IMR-90 (cell line): Measurements from ENCODE around the gene SLC8A1. TPM values are rescaled to one million over a fixed set of nuclear protein-coding genes. Genes with fewer than 3 reads are reported as not detected.

Source experiments
- ATAC-seq: fragments of 200-7000 bp; cut with Tn5 transposase; 2 replicates; pipeline ENCODE4 v1.9.1; 2020; ENCODE audit warnings: low read depth, mild to moderate bottlenecking, moderate library complexity
- BruUV-seq: library from RNA; stranded (reverse); fragments of 400-500 nt; replicated peaks from 2 replicates; lab custom pipeline; 2021; lab: Mats Ljungman, UMichigan
- CTCF ChIA-PET: fragments of 300-600 bp; formaldehyde crosslinking; extraction: SDS; loops from one replicate; lab custom pipeline; 2021; ENCODE audit warnings: antibody characterized with exemption; lab: Yijun Ruan, JAX
- POLR2A ChIA-PET: fragments of 300-600 bp; sonication (Branson Sonifier 250); formaldehyde crosslinking; loops from one replicate; lab custom pipeline; 2022; ENCODE audit warnings: antibody characterized with exemption; ENCODE audit not compliant: unreplicated experiment; lab: Charles Lee
- DNase-seq: peaks from one replicate; pipeline ENCODE4 v3.0.0; 2013
- H2AFZ ChIP-seq: replicated peaks from 2 replicates; pipeline ENCODE3; 2013; ENCODE audit warnings: low read length, mild to moderate bottlenecking; ENCODE audit not compliant: poor library complexity
- H2AK5ac ChIP-seq: 2 replicates; pipeline ENCODE4 v1.6.1; 2013; ENCODE audit warnings: low read depth, low read length, inconsistent platforms
- H2AK9ac ChIP-seq: replicated peaks from 2 replicates; pipeline ENCODE3; 2013; ENCODE audit warnings: mild to moderate bottlenecking, low read depth, low read length, moderate library complexity; ENCODE audit not compliant: poor library complexity
- H2BK120ac ChIP-seq: 2 replicates; pipeline ENCODE4 v1.6.1; 2013; ENCODE audit warnings: low read depth, low read length, inconsistent platforms
- H2BK15ac ChIP-seq: 3 replicates; pipeline ENCODE4 v1.6.1; 2013; ENCODE audit warnings: low read depth, low read length, inconsistent platforms
- H2BK20ac ChIP-seq: 2 replicates; pipeline ENCODE4 v1.6.1; 2013; ENCODE audit warnings: low read depth, mild to moderate bottlenecking, inconsistent platforms, low read length, moderate library complexity
- H2BK5ac ChIP-seq: 2 replicates; pipeline ENCODE4 v1.6.1; 2013; ENCODE audit warnings: mild to moderate bottlenecking, low read depth, low read length, inconsistent platforms; ENCODE audit not compliant: poor library complexity, severe bottlenecking
- H3K14ac ChIP-seq: replicated peaks from 2 replicates; pipeline ENCODE4 v1.6.1; 2013; ENCODE audit warnings: low read depth, low read length, inconsistent platforms
- H3K18ac ChIP-seq: 2 replicates; pipeline ENCODE4 v1.6.1; 2013; ENCODE audit warnings: low read depth, low read length, control low read depth
- H3K23ac ChIP-seq: 2 replicates; pipeline ENCODE4 v1.6.1; 2013; ENCODE audit warnings: low read depth, low read length, inconsistent platforms
- H3K27ac ChIP-seq: 2 replicates; pipeline ENCODE4 v1.5.1; 2013; ENCODE audit warnings: mild to moderate bottlenecking, control low read depth, low read length; ENCODE audit not compliant: insufficient read depth
- H3K27me3 ChIP-seq: 2 replicates; pipeline ENCODE4 v1.6.1; 2013; ENCODE audit warnings: low read length; ENCODE audit not compliant: control insufficient read depth, insufficient read depth
- H3K36me3 ChIP-seq: 2 replicates; pipeline ENCODE4 v1.6.1; 2013; ENCODE audit warnings: low read length, mixed read lengths; ENCODE audit not compliant: control insufficient read depth, insufficient read depth
- H3K4ac ChIP-seq: 2 replicates; pipeline ENCODE4 v1.6.1; 2013; ENCODE audit warnings: low read depth, low read length, inconsistent platforms
- H3K4me1 ChIP-seq: 2 replicates; pipeline ENCODE4 v1.6.1; 2013; ENCODE audit warnings: low read length, mixed read lengths; ENCODE audit not compliant: control insufficient read depth, insufficient read depth
- H3K4me2 ChIP-seq: 2 replicates; pipeline ENCODE4 v1.6.1; 2013; ENCODE audit warnings: low read depth, mild to moderate bottlenecking, control low read depth, low read length, moderate library complexity
- H3K4me3 ChIP-seq: 2 replicates; pipeline ENCODE4 v1.5.1; 2013; ENCODE audit warnings: low read depth, mild to moderate bottlenecking, control low read depth, low read length, moderate library complexity; ENCODE audit not compliant: insufficient read depth
- H3K56ac ChIP-seq: 2 replicates; pipeline ENCODE4 v1.6.1; 2013; ENCODE audit warnings: low read length, inconsistent platforms; ENCODE audit not compliant: insufficient read depth; ENCODE audit errors: extremely low read depth
- H3K79me1 ChIP-seq, 2 experiments: 2 replicates each; pipeline ENCODE4 v1.6.1; 2013; ENCODE audit warnings: low read length in 2 of 2, inconsistent platforms in 1 of 2, low read depth in 1 of 2
- H3K9ac ChIP-seq: 2 replicates; pipeline ENCODE4 v1.6.1; 2013; ENCODE audit warnings: low read depth, low read length, control low read depth
- H3K9me1 ChIP-seq: 2 replicates; pipeline ENCODE4 v1.6.1; 2013; ENCODE audit warnings: low read length, inconsistent platforms; ENCODE audit not compliant: insufficient read depth
- H3K9me3 ChIP-seq: 2 replicates; pipeline ENCODE4 v1.6.1; 2013; ENCODE audit warnings: low read length; ENCODE audit not compliant: control insufficient read depth, insufficient read depth
- H4K20me1 ChIP-seq: 2 replicates; pipeline ENCODE4 v1.6.1; 2013; ENCODE audit warnings: low read length, inconsistent platforms; ENCODE audit not compliant: insufficient read depth
- H4K5ac ChIP-seq: 2 replicates; pipeline ENCODE4 v1.6.1; 2013; ENCODE audit warnings: mild to moderate bottlenecking, low read depth, low read length, control low read depth
- H4K8ac ChIP-seq, 2 experiments: 2 replicates each; pipeline ENCODE4 v1.6.1; 2013; ENCODE audit warnings: low read depth in 2 of 2, low read length in 2 of 2, control low read depth in 1 of 2, inconsistent platforms in 1 of 2
- H4K91ac ChIP-seq: 2 replicates; pipeline ENCODE4 v1.6.1; 2013; ENCODE audit warnings: low read depth, low read length, inconsistent platforms; ENCODE audit not compliant: insufficient read depth
- BHLHE40 ChIP-seq: fragments of 150-350 bp; IDR thresholded peaks from 2 replicates; pipeline ENCODE4 v1.6.1; 2016; ENCODE audit warnings: mild to moderate bottlenecking, low read depth, low read length
- CTCF ChIP-seq: conservative IDR thresholded peaks from 2 replicates; pipeline ENCODE4 v1.5.1; 2012; ENCODE audit warnings: mild to moderate bottlenecking, low read depth, low read length, improper control_type of control experiment
- MAFK ChIP-seq: IDR thresholded peaks from 2 replicates; pipeline ENCODE4 v1.6.1; 2012; ENCODE audit warnings: low read depth, low read length, improper control_type of control experiment
- MXI1 ChIP-seq: IDR thresholded peaks from 2 replicates; pipeline ENCODE4 v1.6.1; 2012; ENCODE audit warnings: low read depth, mild to moderate bottlenecking, low read length, moderate library complexity, borderline replicate concordance
- WGBS, 2 experiments: methylation state at CpG; one replicate each; pipeline versions ENCODE4 v1.1.5 to v1.1.7; 2013; ENCODE audit warnings: missing lambda C conversion rate in 2 of 2; ENCODE audit not compliant: insufficient read length in 1 of 2; ENCODE audit errors: extremely low coverage in 2 of 2; 5-methylcytosine and 5-hydroxymethylcytosine counted together
- dilution Hi-C: fragments of 300-500 bp; cut with HindIII; formaldehyde crosslinking; loops from one replicate; pipeline ENCODE4 v1.14.3; 2018; ENCODE audit warnings: low sequenced_read_pairs; ENCODE audit not compliant: unreplicated experiment
- in situ Hi-C: fragments of 300-500 bp; cut with MboI; formaldehyde crosslinking; loops from 3 replicates; pipeline ENCODE4 v1.14.3; 2019; ENCODE audit warnings: low sequenced_read_pairs, inconsistent platforms, mixed read lengths
- intact Hi-C: fragments of 100-400 bp; cut with micrococcal nuclease; formaldehyde crosslinking; loops from 2 replicates; pipeline ENCODE4 v1.10.0; 2022
- polyA plus RNA-seq, 3 experiments: library from polyadenylated mRNA; depleted of rRNA; stranded (reverse); fragments of >200 nt; gene quantifications; 2 replicates each; pipeline ENCODE4 v1.2.3, GENCODE V29; 2012; ENCODE audit warnings: low replicate concordance in 1 of 3
- total RNA-seq: library from RNA; depleted of rRNA; stranded (reverse); fragments of >200 nt; gene quantifications from 2 replicates; pipeline ENCODE4 v1.2.3, GENCODE V29; 2012
- TF ChIP-seq, protein P1 (sequence below): fragments of 150-350 bp; IDR thresholded peaks from 2 replicates; pipeline ENCODE4 v1.6.1; 2016; ENCODE audit warnings: low read depth, mild to moderate bottlenecking, low read length, moderate library complexity, borderline replicate concordance

SLC8A1 gene
- total and polyA plus RNA-seq, 2 of the 4 experiments (the other 2 are of a cell fraction): 7.7 to 57.0 TPM

- H2BK120ac ChIP-seq: no peak overlapping the region
- H3K9ac ChIP-seq: no peak overlapping the region
- POLR2A ChIA-PET: no interaction called here
- no peaks in the 10 kb centered on the region for H3K9me3 ChIP-seq
- in situ Hi-C loops (loop anchor here (10.0 kb wide), 1 partner anchor 546 kb away; no protein-coding TSS in a partner anchor), intact Hi-C loops (loop anchor here (10.0 kb wide), 1 partner anchor 304 kb away; no protein-coding TSS in a partner anchor), dilution Hi-C loops (no loop called here)
- H4K20me1 ChIP-seq: no peaks in the 10 kb centered on the region
- no peak overlapping the region for H3K56ac ChIP-seq
- no peak for TF ChIP-seq BHLHE40
- TF ChIP-seq MXI1: no peak
- no peak for TF ChIP-seq CTCF
- no peak for TF ChIP-seq MAFK
- TF ChIP-seq, protein P1, sequence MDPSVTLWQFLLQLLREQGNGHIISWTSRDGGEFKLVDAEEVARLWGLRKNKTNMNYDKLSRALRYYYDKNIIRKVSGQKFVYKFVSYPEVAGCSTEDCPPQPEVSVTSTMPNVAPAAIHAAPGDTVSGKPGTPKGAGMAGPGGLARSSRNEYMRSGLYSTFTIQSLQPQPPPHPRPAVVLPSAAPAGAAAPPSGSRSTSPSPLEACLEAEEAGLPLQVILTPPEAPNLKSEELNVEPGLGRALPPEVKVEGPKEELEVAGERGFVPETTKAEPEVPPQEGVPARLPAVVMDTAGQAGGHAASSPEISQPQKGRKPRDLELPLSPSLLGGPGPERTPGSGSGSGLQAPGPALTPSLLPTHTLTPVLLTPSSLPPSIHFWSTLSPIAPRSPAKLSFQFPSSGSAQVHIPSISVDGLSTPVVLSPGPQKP: no peak
- H3K4me3 ChIP-seq: no peak overlapping the region
- no peak overlapping the region for H3K14ac ChIP-seq
- H2AFZ ChIP-seq: no peak overlapping the region
- H3K79me1 ChIP-seq: peaks cover 12 to 14% of the 10 kb centered on the region in 2 experiments; a peak in 3 of 4 replicates
- no peak overlapping the region for H3K4me2 ChIP-seq
- H2BK15ac ChIP-seq: peak overlapping the region; percentile 32; the same call in 1 of the 3 replicates
- no peak overlapping the region; the same call in 1 of the 2 replicates for H3K4ac ChIP-seq
- no TSS peak for BruUV-seq
- H2AK5ac ChIP-seq: no peak overlapping the region
- H4K91ac ChIP-seq: peak overlapping the region; percentile 18; the same call in 1 of the 2 replicates
- WGBS, 2 experiments: 100% methylated on average over 1 of the region's 1 CpG; no CpG with 5 or more reads in 1 of the 2 experiments
- no peak overlapping the region for H2AK9ac ChIP-seq
- H2BK5ac ChIP-seq: peak overlapping the region; percentile 2
- CTCF ChIA-PET: no interaction called here
- H3K23ac ChIP-seq: no peak overlapping the region
- no peak overlapping the region for H3K18ac ChIP-seq
- peak overlapping the region; percentile 42; the same call in 1 of the 2 replicates for H2BK20ac ChIP-seq
- peaks cover 3% of the 10 kb centered on the region; the same call in 1 of the 2 replicates for H3K4me1 ChIP-seq
- no peaks in the 10 kb centered on the region for H3K27me3 ChIP-seq
- DNase-seq (no peak), ATAC-seq (no peak)
- H3K27ac ChIP-seq: no peak overlapping the region
- no peaks in the 10 kb centered on the region for H3K36me3 ChIP-seq
- H4K8ac ChIP-seq: no peak overlapping the region
- no peaks in the 10 kb centered on the region for H3K9me1 ChIP-seq
- H4K5ac ChIP-seq: 0 out of 2 replicates have a peak overlapping the region, but pooled peaks have one; percentile 37
Measured at GRCh38 chr2:40219141-40219540, 232.7 kb downstream of the SLC8A1 start.
